SU-DHL-6 (cell line): ENCODE data around the gene RPL19.

ENCODE experiments used
- H2AFZ ChIP-seq: fragments of 200-600 bp; sonication (generic); 2 replicates; pipeline ENCODE4 v1.6.1; 2014; ENCODE audit warnings: low read depth, mild to moderate bottlenecking, moderate library complexity, mixed read lengths, antibody characterized with exemption, low read length; ENCODE audit not compliant: severe bottlenecking
- H3F3A ChIP-seq: fragments of 200-600 bp; shearing (Covaris generic); 2 replicates; pipeline ENCODE4 v1.6.0; 2016; ENCODE audit warnings: antibody characterized with exemption, mild to moderate bottlenecking; ENCODE audit not compliant: insufficient read depth
- H3K27ac ChIP-seq: fragments of 200-600 bp; sonication (generic); 2 replicates; pipeline ENCODE4 v1.5.1; 2016; ENCODE audit warnings: low read depth, mild to moderate bottlenecking, low read length, moderate library complexity, mixed read lengths
- H3K27me3 ChIP-seq: fragments of 200-600 bp; sonication (generic), shearing (Covaris generic); 2 replicates; pipeline ENCODE4 v1.6.0; 2014; ENCODE audit warnings: mild to moderate bottlenecking, low read length
- H3K36me3 ChIP-seq: fragments of 200-600 bp; sonication (generic); 2 replicates; pipeline ENCODE4 v1.6.1; 2014; ENCODE audit warnings: mild to moderate bottlenecking, low read length, mixed read lengths
- H3K4me2 ChIP-seq: fragments of 300-600, 200-600 bp; shearing (Covaris generic), sonication (generic); 2 replicates; pipeline ENCODE4 v1.6.0; 2014; ENCODE audit warnings: low read length, low read depth, mild to moderate bottlenecking; ENCODE audit not compliant: poor library complexity, severe bottlenecking
- H3K4me3 ChIP-seq: fragments of 200-600 bp; sonication (generic); 2 replicates; pipeline ENCODE4 v1.5.1; 2014; ENCODE audit warnings: antibody characterized with exemption, low read length, mild to moderate bottlenecking, mixed read lengths; ENCODE audit not compliant: insufficient read depth, poor library complexity, severe bottlenecking
- H3K79me2 ChIP-seq: fragments of 200-600 bp; sonication (generic); 2 replicates; pipeline ENCODE4 v1.6.1; 2014; ENCODE audit warnings: mild to moderate bottlenecking, low read length, moderate library complexity; ENCODE audit not compliant: insufficient read depth
- H3K9ac ChIP-seq: fragments of 200-600 bp; sonication (generic); 2 replicates; pipeline ENCODE4 v1.7.0; 2014; ENCODE audit warnings: mild to moderate bottlenecking, low read length
- H3K9me2 ChIP-seq: fragments of 200-600 bp; sonication (generic); replicated peaks from 2 replicates; pipeline ENCODE4 v1.6.1; 2014; ENCODE audit warnings: low read length; ENCODE audit not compliant: insufficient read depth
- H3K9me3 ChIP-seq: fragments of 200-600 bp; sonication (generic); 2 replicates; pipeline ENCODE4 v1.6.1; 2014; ENCODE audit warnings: low read length, mixed read lengths; ENCODE audit not compliant: insufficient read depth
- H4K20me1 ChIP-seq: fragments of 200-600 bp; sonication (generic); 2 replicates; pipeline ENCODE4 v1.6.1; 2014; ENCODE audit warnings: low read depth, mild to moderate bottlenecking, antibody characterized with exemption, low read length, moderate library complexity, mixed read lengths
- EZH2phosphoT487 ChIP-seq: fragments of 200-600 bp; sonication (generic), shearing (Covaris generic); conservative IDR thresholded peaks from 2 replicates; pipeline ENCODE4 v1.6.1; 2018; ENCODE audit warnings: mild to moderate bottlenecking, antibody characterized with exemption, low read length, moderate library complexity, mixed read lengths
- TF ChIP-seq, protein P1 (sequence below): fragments of 200-600 bp; sonication (generic); IDR thresholded peaks from one replicate; pipeline ENCODE4 v1.5.1; 2017; ENCODE audit warnings: antibody characterized with exemption, mild to moderate bottlenecking, low read length, moderate library complexity; ENCODE audit not compliant: insufficient read depth, poor library complexity, severe bottlenecking

RPL19 gene

GRCh38 chr17:39200957-39201510 lies 951 bp downstream of the RPL19 start:
- peaks cover 36% of the 10 kb centered on the region for H3K79me2 ChIP-seq
- H3K9ac ChIP-seq: peak overlapping the region; percentile 96
- no peaks in the 10 kb centered on the region for H3K27me3 ChIP-seq
- H3K4me3 ChIP-seq: peak overlapping the region; percentile 98
- H3K27ac ChIP-seq: peak overlapping the region; percentile 91
- TF ChIP-seq, protein P1, sequence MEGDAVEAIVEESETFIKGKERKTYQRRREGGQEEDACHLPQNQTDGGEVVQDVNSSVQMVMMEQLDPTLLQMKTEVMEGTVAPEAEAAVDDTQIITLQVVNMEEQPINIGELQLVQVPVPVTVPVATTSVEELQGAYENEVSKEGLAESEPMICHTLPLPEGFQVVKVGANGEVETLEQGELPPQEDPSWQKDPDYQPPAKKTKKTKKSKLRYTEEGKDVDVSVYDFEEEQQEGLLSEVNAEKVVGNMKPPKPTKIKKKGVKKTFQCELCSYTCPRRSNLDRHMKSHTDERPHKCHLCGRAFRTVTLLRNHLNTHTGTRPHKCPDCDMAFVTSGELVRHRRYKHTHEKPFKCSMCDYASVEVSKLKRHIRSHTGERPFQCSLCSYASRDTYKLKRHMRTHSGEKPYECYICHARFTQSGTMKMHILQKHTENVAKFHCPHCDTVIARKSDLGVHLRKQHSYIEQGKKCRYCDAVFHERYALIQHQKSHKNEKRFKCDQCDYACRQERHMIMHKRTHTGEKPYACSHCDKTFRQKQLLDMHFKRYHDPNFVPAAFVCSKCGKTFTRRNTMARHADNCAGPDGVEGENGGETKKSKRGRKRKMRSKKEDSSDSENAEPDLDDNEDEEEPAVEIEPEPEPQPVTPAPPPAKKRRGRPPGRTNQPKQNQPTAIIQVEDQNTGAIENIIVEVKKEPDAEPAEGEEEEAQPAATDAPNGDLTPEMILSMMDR: no peak
- H2AFZ ChIP-seq: no peak overlapping the region
- peaks cover 65% of the 10 kb centered on the region for H3F3A ChIP-seq
- peaks cover 6% of the 10 kb centered on the region; the same call in 1 of the 2 replicates for H4K20me1 ChIP-seq
- H3K4me2 ChIP-seq: peak overlapping the region; percentile 98
- peaks cover 28% of the 10 kb centered on the region for H3K36me3 ChIP-seq
- H3K9me3 ChIP-seq: no peaks in the 10 kb centered on the region
- no peaks in the 10 kb centered on the region for H3K9me2 ChIP-seq

DNA sequence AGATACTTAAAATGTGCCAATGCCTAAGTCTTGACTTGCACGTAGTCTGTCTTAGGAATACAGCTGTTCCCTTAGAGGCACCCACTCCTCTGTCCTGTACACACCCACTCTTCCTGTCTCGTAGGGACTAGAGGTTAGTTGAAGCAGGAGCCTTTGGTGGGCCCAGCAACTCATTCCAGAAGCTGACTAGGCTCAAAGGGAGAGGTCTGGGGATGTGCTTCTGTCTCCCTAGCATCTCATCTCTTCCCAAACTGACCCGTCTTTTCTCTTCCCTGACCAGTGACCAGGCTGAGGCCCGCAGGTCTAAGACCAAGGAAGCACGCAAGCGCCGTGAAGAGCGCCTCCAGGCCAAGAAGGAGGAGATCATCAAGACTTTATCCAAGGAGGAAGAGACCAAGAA lies 4.2 kb downstream of the RPL19 start:
- Histone ChIP-seq H3K4me2 (no peak overlapping the region), H3K9me3 (no peaks in the 10 kb centered on the region), H3K9ac (no peak overlapping the region), H3K9me2 (no peaks in the 10 kb centered on the region), H2AFZ (no peak overlapping the region), H3F3A (peaks cover 62% of the 10 kb centered on the region), H3K4me3 (no peak overlapping the region), H4K20me1 (peaks cover 6% of the 10 kb centered on the region; the same call in 1 of the 2 replicates), H3K36me3 (peaks cover 28% of the 10 kb centered on the region), H3K27me3 (no peaks in the 10 kb centered on the region), H3K27ac (no peak overlapping the region), H3K79me2 (peaks cover 26% of the 10 kb centered on the region)
- TF ChIP-seq, protein P1: no peak
- no peak for TF ChIP-seq EZH2phosphoT487

DNA sequence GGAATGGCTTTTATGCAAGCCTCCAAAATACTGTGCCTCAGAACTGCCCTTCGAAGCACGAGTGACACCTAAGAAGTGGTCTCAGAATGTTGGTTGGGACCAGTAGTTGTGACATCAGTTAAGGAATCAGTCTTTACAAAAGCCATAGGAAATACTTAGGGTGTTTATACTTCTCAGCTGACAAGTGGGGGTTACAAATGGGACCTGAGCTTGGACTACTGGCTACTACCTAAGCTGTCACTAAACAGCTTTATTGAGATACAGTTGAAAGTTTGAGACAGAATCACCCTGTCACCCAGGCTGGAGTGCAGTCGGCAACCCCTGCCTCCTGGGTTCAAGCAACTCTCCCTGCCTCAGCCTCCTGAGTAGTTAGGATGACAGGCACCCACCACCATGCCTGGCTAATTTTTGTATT lies 5.0 kb downstream of the RPL19 start:
- H3F3A ChIP-seq: peaks cover 59% of the 10 kb centered on the region
- H3K36me3 ChIP-seq: peaks cover 28% of the 10 kb centered on the region
- TF ChIP-seq, protein P1: no peak
- TF ChIP-seq EZH2phosphoT487: no peak
- no peaks in the 10 kb centered on the region for H3K27me3 ChIP-seq
- H3K9me2 ChIP-seq: no peaks in the 10 kb centered on the region
- no peak overlapping the region for H3K4me2 ChIP-seq
- H3K79me2 ChIP-seq: peaks cover 25% of the 10 kb centered on the region
- H2AFZ ChIP-seq: no peak overlapping the region
- no peak overlapping the region for H3K4me3 ChIP-seq
- H3K9me3 ChIP-seq: no peaks in the 10 kb centered on the region
- peaks cover 6% of the 10 kb centered on the region; the same call in 1 of the 2 replicates for H4K20me1 ChIP-seq
- H3K9ac ChIP-seq: no peak overlapping the region
- no peak overlapping the region for H3K27ac ChIP-seq
